H9 (cell line): ENCODE data around the gene FFAR1. TPM values are rescaled to one million over a fixed set of nuclear protein-coding genes. Genes with fewer than 3 reads are reported as not detected.

ENCODE experiments used
- DNase-seq: peaks from one replicate; pipeline ENCODE4 v3.0.0-alpha.2; 2017
- H2AFZ ChIP-seq: one replicate; pipeline ENCODE4 v1.6.1; 2013; ENCODE audit warnings: mild to moderate bottlenecking, low read length, control low read depth, moderate library complexity
- H2AK5ac ChIP-seq: 2 replicates; pipeline ENCODE4 v1.6.1; 2013; ENCODE audit warnings: low read length, control low read depth, mixed read lengths; ENCODE audit not compliant: insufficient read length
- H2BK120ac ChIP-seq: one replicate; pipeline ENCODE4 v1.6.1; 2013; ENCODE audit warnings: low read depth, mild to moderate bottlenecking, low read length, control low read depth, inconsistent platforms; ENCODE audit not compliant: poor library complexity, severe bottlenecking
- H2BK12ac ChIP-seq: 2 replicates; pipeline ENCODE4 v1.6.1; 2013; ENCODE audit warnings: low read length, control low read depth, mixed read lengths, low read depth; ENCODE audit not compliant: insufficient read length
- H2BK15ac ChIP-seq: 2 replicates; pipeline ENCODE4 v1.6.1; 2013; ENCODE audit warnings: low read depth, low read length, control low read depth
- H2BK20ac ChIP-seq: one replicate; pipeline ENCODE4 v1.6.1; 2013; ENCODE audit warnings: low read depth, mild to moderate bottlenecking, low read length, control low read depth, inconsistent platforms; ENCODE audit not compliant: poor library complexity, severe bottlenecking
- H2BK5ac ChIP-seq: 2 replicates; pipeline ENCODE4 v1.6.1; 2013; ENCODE audit warnings: low read length, control low read depth, mixed read lengths; ENCODE audit not compliant: insufficient read length
- H3K14ac ChIP-seq: 2 replicates; pipeline ENCODE4 v1.6.1; 2013; ENCODE audit warnings: low read length, control low read depth; ENCODE audit not compliant: insufficient read depth
- H3K18ac ChIP-seq: 2 replicates; pipeline ENCODE4 v1.6.1; 2013; ENCODE audit warnings: low read depth, mild to moderate bottlenecking, mixed read lengths, low read length, control low read depth; ENCODE audit not compliant: insufficient read length
- H3K23ac ChIP-seq: 2 replicates; pipeline ENCODE4 v1.6.1; 2013; ENCODE audit warnings: low read length, control low read depth, mixed read lengths, low read depth; ENCODE audit not compliant: insufficient read length
- H3K23me2 ChIP-seq: 2 replicates; pipeline ENCODE4 v1.6.1; 2013; ENCODE audit warnings: low read depth, mild to moderate bottlenecking, mixed read lengths, low read length, control low read depth; ENCODE audit not compliant: insufficient read length, poor library complexity, severe bottlenecking
- H3K27ac ChIP-seq: 2 replicates; pipeline ENCODE4 v1.5.1; 2013; ENCODE audit warnings: low read length, control low read depth, mixed read lengths, low read depth; ENCODE audit not compliant: insufficient read length
- H3K27me3 ChIP-seq: 2 replicates; pipeline ENCODE4 v1.6.1; 2013; ENCODE audit warnings: low read length, control low read depth, inconsistent platforms; ENCODE audit not compliant: insufficient read depth
- H3K4ac ChIP-seq: 2 replicates; pipeline ENCODE4 v1.6.1; 2013; ENCODE audit warnings: low read depth, mild to moderate bottlenecking, control low read depth, inconsistent platforms, low read length, moderate library complexity
- H3K4me1 ChIP-seq: 2 replicates; pipeline ENCODE4 v1.6.1; 2013; ENCODE audit warnings: low read length, control low read depth, inconsistent platforms; ENCODE audit not compliant: insufficient read depth
- H3K4me2 ChIP-seq: 2 replicates; pipeline ENCODE4 v1.6.1; 2013; ENCODE audit warnings: low read length, control low read depth, mixed read lengths; ENCODE audit not compliant: insufficient read length, insufficient read depth
- H3K56ac ChIP-seq: 2 replicates; pipeline ENCODE4 v1.6.1; 2013; ENCODE audit warnings: low read depth, mild to moderate bottlenecking, mixed read lengths, low read length, control low read depth; ENCODE audit not compliant: insufficient read length
- H3K79me1 ChIP-seq: 2 replicates; pipeline ENCODE4 v1.6.1; 2013; ENCODE audit warnings: low read depth, mild to moderate bottlenecking, moderate library complexity, low read length, control low read depth, inconsistent platforms; ENCODE audit not compliant: insufficient read depth, poor library complexity, severe bottlenecking
- H3K79me2 ChIP-seq: 2 replicates; pipeline ENCODE4 v1.6.1; 2013; ENCODE audit warnings: low read length, control low read depth, inconsistent platforms; ENCODE audit not compliant: insufficient read depth
- H3K9ac ChIP-seq: 2 replicates; pipeline ENCODE4 v1.6.1; 2013; ENCODE audit warnings: low read length, control low read depth, mixed read lengths; ENCODE audit not compliant: insufficient read length; ENCODE audit errors: extremely low read depth
- H3K9me3 ChIP-seq: one replicate; pipeline ENCODE4 v1.6.1; 2013; ENCODE audit warnings: low read depth, low read length, inconsistent platforms; ENCODE audit not compliant: control insufficient read depth
- H3T11ph ChIP-seq: one replicate; pipeline ENCODE4 v1.6.1; 2013; ENCODE audit warnings: mild to moderate bottlenecking, low read length, control low read depth, inconsistent platforms
- H4K20me1 ChIP-seq: one replicate; pipeline ENCODE4 v1.6.1; 2013; ENCODE audit not compliant: control insufficient read depth, insufficient read length, insufficient read depth
- H4K5ac ChIP-seq: 2 replicates; pipeline ENCODE4 v1.6.1; 2013; ENCODE audit warnings: low read depth, mild to moderate bottlenecking, mixed read lengths, low read length, control low read depth; ENCODE audit not compliant: insufficient read length
- H4K8ac ChIP-seq: replicated peaks from 2 replicates; pipeline ENCODE4 v1.6.1; 2013; ENCODE audit warnings: low read length, control low read depth, mixed read lengths, low read depth; ENCODE audit not compliant: insufficient read length
- H4K91ac ChIP-seq: 2 replicates; pipeline ENCODE4 v1.6.1; 2013; ENCODE audit warnings: low read depth, mild to moderate bottlenecking, moderate library complexity, mixed read lengths, low read length, control low read depth; ENCODE audit not compliant: insufficient read length
- H3K27ac Mint-ChIP-seq, 3 experiments: 2 replicates in 2 of 3; 3 replicates in 1 of 3; pipeline ENCODE4 v1.8.0; 2020 to 2021; ENCODE audit warnings: mixed read lengths in 3 of 3, mild to moderate bottlenecking in 1 of 3, moderate library complexity in 1 of 3
- H3K27me3 Mint-ChIP-seq: 2 replicates; pipeline ENCODE4 v1.8.0; 2021; ENCODE audit warnings: low read depth, mild to moderate bottlenecking, moderate library complexity, mixed read lengths
- H3K36me3 Mint-ChIP-seq, 3 experiments: 2 replicates in 2 of 3; 3 replicates in 1 of 3; pipeline ENCODE4 v1.8.0; 2020 to 2021; ENCODE audit warnings: low read depth in 3 of 3, mixed read lengths in 3 of 3; ENCODE audit not compliant: insufficient read depth in 1 of 3
- H3K4me1 Mint-ChIP-seq, 2 experiments: 2 replicates each; pipeline ENCODE4 v1.8.0; 2020; ENCODE audit warnings: mixed read lengths in 2 of 2
- H3K4me3 Mint-ChIP-seq, 2 experiments: 2 replicates in 1 of 2; 3 replicates in 1 of 2; pipeline ENCODE4 v1.8.0; 2020 to 2021; ENCODE audit warnings: mild to moderate bottlenecking in 2 of 2, mixed read lengths in 2 of 2, moderate library complexity in 1 of 2
- H3K9me3 Mint-ChIP-seq, 2 experiments: 2 replicates in 1 of 2; 3 replicates in 1 of 2; pipeline ENCODE4 v1.8.0; 2020; ENCODE audit warnings: mild to moderate bottlenecking in 2 of 2, mixed read lengths in 2 of 2, moderate library complexity in 1 of 2
- CTCF ChIP-seq: fragments of 200-600 bp; sonication (generic); conservative IDR thresholded peaks from 3 replicates; pipeline ENCODE4 v1.8.0; 2021; ENCODE audit warnings: antibody characterized with exemption, mild to moderate bottlenecking
- WGBS: extraction: QIAGEN DNeasy Blood & Tissue Kit; methylation state at CpG from one replicate; pipeline ENCODE4 v1.1.7; 2013; ENCODE audit warnings: missing lambda C conversion rate, low lambda C conversion rate, mixed read lengths; ENCODE audit not compliant: insufficient read length; ENCODE audit errors: extremely low coverage; 5-methylcytosine and 5-hydroxymethylcytosine counted together
- total RNA-seq: library from RNA; stranded (reverse); gene quantifications from 2 replicates; pipeline ENCODE4 v1.2.1, GENCODE V29; 2021

Gene FFAR1
- total RNA-seq, 1 experiment from 2014 or later = not detected

- H3K14ac ChIP-seq = no peak within 1 kb of the TSS
- Mint-ChIP-seq H3K27ac (peak within 1 kb of the TSS in 1 of 3 experiments; percentile 16; a peak in 1 of 7 replicates), H3K4me1 (peaks cover 10 to 12% of the 10 kb centered on the region in 2 experiments), H3K9me3 (no peaks in the 10 kb centered on the region), H3K27me3 (no peaks in the 10 kb centered on the region; the same call in 1 of the 2 replicates), H3K36me3 (no peaks in the 10 kb centered on the region), H3K4me3 (no peak within 1 kb of the TSS)
- WGBS = no CpG with 5 or more reads among the region's 12 CpGs
- no peaks in the 10 kb centered on the region for H3K79me1 ChIP-seq
- H2AFZ ChIP-seq = no peak within 1 kb of the TSS
- H2BK120ac ChIP-seq = no peak within 1 kb of the TSS
- no peak for DNase-seq
- no peak within 1 kb of the TSS for H3K4ac ChIP-seq
- H2BK15ac ChIP-seq = no peak within 1 kb of the TSS
- no peak within 1 kb of the TSS for H4K5ac ChIP-seq
- H3K18ac ChIP-seq = no peak within 1 kb of the TSS
- H2BK12ac ChIP-seq = no peak within 1 kb of the TSS
- H2BK5ac ChIP-seq = no peak within 1 kb of the TSS
- no peak within 1 kb of the TSS for H3K9ac ChIP-seq
- no peak within 1 kb of the TSS for H3K27ac ChIP-seq
- no peak within 1 kb of the TSS for H3K4me2 ChIP-seq
- H3K79me2 ChIP-seq = no peaks in the 10 kb centered on the region
- no peak within 1 kb of the TSS for H2BK20ac ChIP-seq
- H3K4me1 ChIP-seq = peaks cover 9% of the 10 kb centered on the region; the same call in 1 of the 2 replicates
- H4K8ac ChIP-seq = no peak within 1 kb of the TSS
- H3K23me2 ChIP-seq = no peaks in the 10 kb centered on the region
- H3T11ph ChIP-seq = no peak within 1 kb of the TSS
- H4K20me1 ChIP-seq = no peaks in the 10 kb centered on the region
- H3K9me3 ChIP-seq = no peaks in the 10 kb centered on the region
- no peaks in the 10 kb centered on the region for H3K27me3 ChIP-seq
- H3K23ac ChIP-seq = no peak within 1 kb of the TSS
- no peak within 1 kb of the TSS for H2AK5ac ChIP-seq
- no peak within 1 kb of the TSS for H4K91ac ChIP-seq
- H3K56ac ChIP-seq = no peak within 1 kb of the TSS
- no peak for TF ChIP-seq CTCF
Measured at GRCh38 chr19:35328851-35329285, 18.8 kb upstream of the FFAR1 start, which contains the start of gene CD22. Gene CD22 (plus strand): TSS chr19:35329187. CDS start chr19:35332041, 2,854 bp downstream.
